Activated naive CD8-positive, alpha-beta T cell treated with anti-CD3 and anti-CD28 coated beads for 36 hours (primary cell): ENCODE measurements around the gene PRSS58. TPM values are rescaled to one million over a fixed set of nuclear protein-coding genes. Genes with fewer than 3 reads are reported as not detected.

ENCODE experiments used
- DNase-seq: peaks from one replicate; pipeline ENCODE4 v3.0.0; 2021
- H3K27ac Mint-ChIP-seq: one replicate; pipeline ENCODE4 v1.8.0; 2022; ENCODE audit warnings: mild to moderate bottlenecking, moderate library complexity, mixed read lengths
- H3K27me3 Mint-ChIP-seq: one replicate; pipeline ENCODE4 v1.8.0; 2022; ENCODE audit warnings: mild to moderate bottlenecking, mixed read lengths
- H3K36me3 Mint-ChIP-seq: one replicate; pipeline ENCODE4 v1.8.0; 2021; ENCODE audit warnings: mild to moderate bottlenecking, mixed read lengths
- H3K4me1 Mint-ChIP-seq: one replicate; pipeline ENCODE4 v1.8.0; 2021; ENCODE audit warnings: mixed read lengths
- H3K4me3 Mint-ChIP-seq: one replicate; pipeline ENCODE4 v1.8.0; 2022; ENCODE audit warnings: mild to moderate bottlenecking, moderate library complexity, mixed read lengths
- H3K9me3 Mint-ChIP-seq: one replicate; pipeline ENCODE4 v1.8.0; 2022; ENCODE audit warnings: mixed read lengths
- total RNA-seq, 2 experiments: library from RNA; stranded (reverse); gene quantifications; one replicate each; pipeline ENCODE4 v1.2.3, GENCODE V29; 2021

PRSS58 gene
- total RNA-seq, 2 experiments from 2014 or later, result not detected

DNA sequence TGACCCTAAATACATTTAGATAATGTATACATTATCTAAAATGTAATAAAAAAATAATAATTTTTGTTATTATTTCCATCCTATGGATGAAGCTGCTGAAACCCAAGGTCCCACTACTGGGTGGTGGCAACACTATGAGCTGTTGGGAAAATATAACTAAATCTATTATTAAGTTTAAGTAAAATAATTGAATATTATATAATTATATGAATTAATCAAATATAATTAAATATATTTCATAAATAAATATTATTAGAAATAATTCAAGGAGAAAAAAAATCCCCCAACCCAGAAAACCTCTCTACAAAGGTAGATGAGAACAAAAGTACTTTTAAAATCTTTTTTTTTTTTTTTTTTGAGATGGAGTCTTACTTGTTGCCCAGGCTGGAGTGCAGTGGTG, 7.9 kb downstream of the PRSS58 start:
- H3K27me3 Mint-ChIP-seq, result peaks cover 5% of the 10 kb centered on the region

DNA sequence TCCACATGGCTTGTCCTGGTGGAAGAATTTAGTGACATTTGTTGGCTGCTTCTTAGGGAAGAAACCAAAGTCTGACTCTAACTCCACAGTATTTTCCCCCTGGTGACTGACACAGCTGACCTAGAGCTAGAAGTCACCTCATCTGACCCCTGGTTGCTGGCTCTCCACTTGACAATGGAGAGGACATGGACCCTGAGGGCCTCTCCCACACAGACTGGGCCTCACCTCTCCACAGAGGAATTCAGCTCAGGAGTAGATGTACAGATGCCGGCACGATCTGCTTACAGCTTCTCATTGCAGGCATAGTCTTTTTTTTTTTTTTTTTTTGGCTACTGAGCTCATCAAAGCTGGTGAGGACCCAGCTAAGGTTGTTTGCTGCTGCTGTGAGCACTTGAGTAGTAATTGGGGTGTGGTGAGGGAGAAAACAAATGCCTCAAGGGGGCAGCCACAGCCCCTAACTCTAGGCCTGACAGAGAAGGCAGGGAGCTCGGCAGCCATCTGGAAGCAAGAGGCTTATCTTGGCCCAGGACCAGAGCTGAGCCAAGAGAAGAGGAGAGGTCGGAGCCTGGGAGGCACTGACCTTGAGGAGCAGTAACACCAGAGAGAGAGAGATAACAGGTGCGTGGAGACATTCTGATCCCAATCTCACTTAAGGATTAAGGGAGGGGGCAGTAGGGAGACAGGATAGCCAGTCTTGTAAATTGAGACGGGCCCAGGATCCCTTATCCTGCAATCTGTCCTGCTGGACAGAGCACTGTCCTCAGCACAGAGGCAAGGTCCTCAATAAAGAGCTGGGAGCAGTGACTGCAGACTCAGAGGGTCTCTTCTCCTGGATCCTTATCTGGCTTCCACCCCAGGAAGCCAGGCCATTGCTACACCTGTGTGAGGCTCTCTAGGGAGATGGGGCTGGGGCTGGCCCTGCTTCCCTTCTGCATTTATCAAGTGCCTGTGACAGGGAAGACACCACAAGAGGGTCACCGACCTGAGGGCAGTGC, 9.4 kb downstream of the PRSS58 start:
- Mint-ChIP-seq H3K27me3 (peaks cover 8% of the 10 kb centered on the region), H3K36me3 (no peaks in the 10 kb centered on the region), H3K27ac (peak overlapping the region; percentile 39), H3K9me3 (no peaks in the 10 kb centered on the region), H3K4me1 (no peaks in the 10 kb centered on the region), H3K4me3 (no peak overlapping the region)
- DNase-seq, result no peak

More for the DNA sequence above, 7.9 kb downstream of the PRSS58 start:
- Mint-ChIP-seq H3K9me3 (no peaks in the 10 kb centered on the region), H3K36me3 (no peaks in the 10 kb centered on the region), H3K27ac (no peak overlapping the region), H3K4me1 (no peaks in the 10 kb centered on the region), H3K4me3 (no peak overlapping the region)
- DNase-seq, result no peak

DNA sequence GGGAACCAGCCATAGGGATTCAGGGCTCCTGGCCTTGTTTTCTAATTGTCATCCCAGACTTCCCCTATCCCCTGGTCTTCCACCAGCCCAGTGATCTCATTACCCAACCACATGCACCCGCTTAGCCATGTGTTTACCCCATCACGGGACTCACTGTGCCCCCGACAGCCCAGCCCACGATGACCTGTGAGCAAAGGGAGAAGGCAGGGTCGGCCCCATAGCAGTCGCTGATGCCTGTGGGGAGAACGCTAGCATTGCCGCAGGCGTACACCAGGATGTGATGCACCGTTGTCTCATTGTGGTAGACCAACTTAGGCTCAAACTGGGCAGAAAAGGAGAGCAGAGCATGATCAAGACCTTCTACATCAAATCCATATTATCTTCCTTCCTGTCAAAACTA, 14.0 kb downstream of the PRSS58 start:
- Mint-ChIP-seq H3K9me3 (no peaks in the 10 kb centered on the region), H3K27ac (no peak overlapping the region), H3K4me3 (no peak overlapping the region), H3K27me3 (peaks cover 13% of the 10 kb centered on the region), H3K36me3 (no peaks in the 10 kb centered on the region), H3K4me1 (peaks cover 2% of the 10 kb centered on the region)
- DNase-seq, result no peak

DNA sequence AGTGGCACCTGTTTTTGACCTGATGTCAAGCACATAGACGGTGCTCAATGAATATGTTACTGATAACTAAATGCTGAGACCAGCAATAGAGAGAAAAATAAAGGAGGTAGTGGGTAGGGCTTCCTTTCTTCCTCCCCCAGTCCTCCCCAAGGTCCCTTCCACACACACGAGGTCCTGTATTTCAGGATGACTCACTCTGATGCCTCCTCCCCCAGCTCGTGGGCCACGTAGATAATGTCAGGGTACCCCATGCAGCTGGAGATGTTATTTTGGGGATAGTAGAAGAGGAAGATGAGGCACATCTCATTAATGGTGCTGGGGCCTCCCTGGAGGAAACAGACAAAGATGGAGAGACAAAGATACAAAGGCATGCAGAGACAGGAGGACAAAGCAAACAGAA, 17.3 kb downstream of the PRSS58 start:
- no peaks in the 10 kb centered on the region for H3K36me3 Mint-ChIP-seq
- H3K9me3 Mint-ChIP-seq, result no peaks in the 10 kb centered on the region
- no peak for DNase-seq
- no peak overlapping the region for H3K4me3 Mint-ChIP-seq
- peaks cover 2% of the 10 kb centered on the region for H3K4me1 Mint-ChIP-seq
- H3K27ac Mint-ChIP-seq, result no peak overlapping the region
- H3K27me3 Mint-ChIP-seq, result peaks cover 21% of the 10 kb centered on the region

DNA sequence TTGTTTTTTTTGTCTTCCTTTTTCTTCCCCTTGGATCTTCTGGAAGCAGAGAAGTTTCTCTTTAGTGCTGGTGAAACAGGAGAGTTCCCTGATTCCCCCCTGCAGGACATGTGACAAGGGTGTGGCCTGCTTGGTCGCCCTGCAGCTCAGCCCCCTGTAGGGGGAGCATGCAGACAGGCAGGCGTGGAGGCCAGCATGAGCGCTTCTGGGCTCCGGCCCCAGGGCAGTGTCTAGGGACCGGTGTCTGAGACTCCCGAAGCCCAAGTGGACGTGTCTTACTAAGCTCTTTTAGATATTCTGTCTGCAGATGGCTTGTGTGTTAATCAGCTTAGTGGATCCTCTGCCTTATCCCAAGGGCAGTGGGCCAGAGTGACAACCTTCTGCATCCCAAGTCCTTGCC, 26.1 kb downstream of the PRSS58 start:
- H3K27ac Mint-ChIP-seq, result no peak overlapping the region
- H3K27me3 Mint-ChIP-seq, result peaks cover 25% of the 10 kb centered on the region
- H3K9me3 Mint-ChIP-seq, result no peaks in the 10 kb centered on the region
- no peaks in the 10 kb centered on the region for H3K36me3 Mint-ChIP-seq
- H3K4me1 Mint-ChIP-seq, result no peaks in the 10 kb centered on the region
- peak; percentile 2 for DNase-seq
- H3K4me3 Mint-ChIP-seq, result no peak overlapping the region

DNA sequence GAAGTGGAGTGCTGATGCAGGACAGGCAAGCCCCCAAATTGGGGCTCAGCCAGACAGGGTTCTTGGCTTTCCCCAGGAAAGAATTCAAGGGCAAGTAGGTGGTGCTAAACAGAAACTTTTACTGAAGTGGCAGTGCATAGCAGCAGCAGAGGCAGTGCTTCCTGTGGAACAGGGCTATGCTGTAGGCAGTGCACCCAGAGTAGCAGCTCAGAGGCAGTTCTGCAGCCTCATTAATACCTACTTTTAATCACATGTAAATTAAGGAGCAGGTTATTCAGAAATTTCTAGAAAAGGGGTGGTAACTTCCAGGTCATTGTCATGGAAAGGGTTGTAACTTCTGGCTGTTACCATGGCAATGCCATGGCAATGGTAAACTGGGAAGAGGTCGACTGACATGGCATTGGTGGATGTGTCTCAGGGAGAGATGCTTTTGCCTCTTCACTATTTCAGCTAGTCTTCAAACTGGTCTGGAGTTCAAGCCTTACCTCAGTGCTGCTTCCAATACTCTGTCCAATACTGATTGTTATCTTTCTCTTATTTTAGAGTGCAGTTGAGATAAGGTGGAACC, 29.2 kb downstream of the PRSS58 start:
- Mint-ChIP-seq H3K4me3 (no peak overlapping the region), H3K9me3 (no peaks in the 10 kb centered on the region), H3K4me1 (no peaks in the 10 kb centered on the region), H3K27ac (no peak overlapping the region), H3K36me3 (no peaks in the 10 kb centered on the region), H3K27me3 (peaks cover 16% of the 10 kb centered on the region)
- DNase-seq, result no peak

Other genes with a start within 250 kb of the PRSS58 start
- not detected for gene MGAM2, start 146.3 kb downstream of the PRSS58 start, total RNA-seq